IMR-90 (cell line): Measurements from ENCODE around the gene USH2A. TPM values are rescaled to one million over a fixed set of nuclear protein-coding genes. Genes with fewer than 3 reads are reported as not detected.

Source experiments
- ATAC-seq: fragments of 200-7000 bp; cut with Tn5 transposase; 2 replicates; pipeline ENCODE4 v1.9.1; 2020; ENCODE audit warnings: low read depth, mild to moderate bottlenecking, moderate library complexity
- BruUV-seq: library from RNA; stranded (reverse); fragments of 400-500 nt; replicated peaks from 2 replicates; lab custom pipeline; 2021; lab: Mats Ljungman, UMichigan
- CTCF ChIA-PET: fragments of 300-600 bp; formaldehyde crosslinking; extraction: SDS; loops from one replicate; lab custom pipeline; 2021; ENCODE audit warnings: antibody characterized with exemption; lab: Yijun Ruan, JAX
- POLR2A ChIA-PET: fragments of 300-600 bp; sonication (Branson Sonifier 250); formaldehyde crosslinking; loops from one replicate; lab custom pipeline; 2022; ENCODE audit warnings: antibody characterized with exemption; ENCODE audit not compliant: unreplicated experiment; lab: Charles Lee
- DNase-seq: peaks from one replicate; pipeline ENCODE4 v3.0.0; 2013
- H2AFZ ChIP-seq: replicated peaks from 2 replicates; pipeline ENCODE3; 2013; ENCODE audit warnings: low read length, mild to moderate bottlenecking; ENCODE audit not compliant: poor library complexity
- H2AK5ac ChIP-seq: 2 replicates; pipeline ENCODE4 v1.6.1; 2013; ENCODE audit warnings: low read depth, low read length, inconsistent platforms
- H2AK9ac ChIP-seq: replicated peaks from 2 replicates; pipeline ENCODE3; 2013; ENCODE audit warnings: mild to moderate bottlenecking, low read depth, low read length, moderate library complexity; ENCODE audit not compliant: poor library complexity
- H2BK120ac ChIP-seq: 2 replicates; pipeline ENCODE4 v1.6.1; 2013; ENCODE audit warnings: low read depth, low read length, inconsistent platforms
- H2BK15ac ChIP-seq: 3 replicates; pipeline ENCODE4 v1.6.1; 2013; ENCODE audit warnings: low read depth, low read length, inconsistent platforms
- H2BK20ac ChIP-seq: 2 replicates; pipeline ENCODE4 v1.6.1; 2013; ENCODE audit warnings: low read depth, mild to moderate bottlenecking, inconsistent platforms, low read length, moderate library complexity
- H2BK5ac ChIP-seq: 2 replicates; pipeline ENCODE4 v1.6.1; 2013; ENCODE audit warnings: mild to moderate bottlenecking, low read depth, low read length, inconsistent platforms; ENCODE audit not compliant: poor library complexity, severe bottlenecking
- H3K14ac ChIP-seq: replicated peaks from 2 replicates; pipeline ENCODE4 v1.6.1; 2013; ENCODE audit warnings: low read depth, low read length, inconsistent platforms
- H3K18ac ChIP-seq: 2 replicates; pipeline ENCODE4 v1.6.1; 2013; ENCODE audit warnings: low read depth, low read length, control low read depth
- H3K23ac ChIP-seq: 2 replicates; pipeline ENCODE4 v1.6.1; 2013; ENCODE audit warnings: low read depth, low read length, inconsistent platforms
- H3K27ac ChIP-seq: 2 replicates; pipeline ENCODE4 v1.5.1; 2013; ENCODE audit warnings: mild to moderate bottlenecking, control low read depth, low read length; ENCODE audit not compliant: insufficient read depth
- H3K27me3 ChIP-seq: 2 replicates; pipeline ENCODE4 v1.6.1; 2013; ENCODE audit warnings: low read length; ENCODE audit not compliant: control insufficient read depth, insufficient read depth
- H3K36me3 ChIP-seq: 2 replicates; pipeline ENCODE4 v1.6.1; 2013; ENCODE audit warnings: low read length, mixed read lengths; ENCODE audit not compliant: control insufficient read depth, insufficient read depth
- H3K4ac ChIP-seq: 2 replicates; pipeline ENCODE4 v1.6.1; 2013; ENCODE audit warnings: low read depth, low read length, inconsistent platforms
- H3K4me1 ChIP-seq: 2 replicates; pipeline ENCODE4 v1.6.1; 2013; ENCODE audit warnings: low read length, mixed read lengths; ENCODE audit not compliant: control insufficient read depth, insufficient read depth
- H3K4me2 ChIP-seq: 2 replicates; pipeline ENCODE4 v1.6.1; 2013; ENCODE audit warnings: low read depth, mild to moderate bottlenecking, control low read depth, low read length, moderate library complexity
- H3K4me3 ChIP-seq: 2 replicates; pipeline ENCODE4 v1.5.1; 2013; ENCODE audit warnings: low read depth, mild to moderate bottlenecking, control low read depth, low read length, moderate library complexity; ENCODE audit not compliant: insufficient read depth
- H3K56ac ChIP-seq: 2 replicates; pipeline ENCODE4 v1.6.1; 2013; ENCODE audit warnings: low read length, inconsistent platforms; ENCODE audit not compliant: insufficient read depth; ENCODE audit errors: extremely low read depth
- H3K79me1 ChIP-seq, 2 experiments: 2 replicates each; pipeline ENCODE4 v1.6.1; 2013; ENCODE audit warnings: low read length in 2 of 2, inconsistent platforms in 1 of 2, low read depth in 1 of 2
- H3K9ac ChIP-seq: 2 replicates; pipeline ENCODE4 v1.6.1; 2013; ENCODE audit warnings: low read depth, low read length, control low read depth
- H3K9me1 ChIP-seq: 2 replicates; pipeline ENCODE4 v1.6.1; 2013; ENCODE audit warnings: low read length, inconsistent platforms; ENCODE audit not compliant: insufficient read depth
- H3K9me3 ChIP-seq: 2 replicates; pipeline ENCODE4 v1.6.1; 2013; ENCODE audit warnings: low read length; ENCODE audit not compliant: control insufficient read depth, insufficient read depth
- H4K20me1 ChIP-seq: 2 replicates; pipeline ENCODE4 v1.6.1; 2013; ENCODE audit warnings: low read length, inconsistent platforms; ENCODE audit not compliant: insufficient read depth
- H4K5ac ChIP-seq: 2 replicates; pipeline ENCODE4 v1.6.1; 2013; ENCODE audit warnings: mild to moderate bottlenecking, low read depth, low read length, control low read depth
- H4K8ac ChIP-seq, 2 experiments: 2 replicates each; pipeline ENCODE4 v1.6.1; 2013; ENCODE audit warnings: low read depth in 2 of 2, low read length in 2 of 2, control low read depth in 1 of 2, inconsistent platforms in 1 of 2
- H4K91ac ChIP-seq: 2 replicates; pipeline ENCODE4 v1.6.1; 2013; ENCODE audit warnings: low read depth, low read length, inconsistent platforms; ENCODE audit not compliant: insufficient read depth
- FOS ChIP-seq: fragments of 150-350 bp; IDR thresholded peaks from 2 replicates; pipeline ENCODE4 v1.6.1; 2016; ENCODE audit warnings: low read depth, low read length
- WGBS, 2 experiments: methylation state at CpG; one replicate each; pipeline versions ENCODE4 v1.1.5 to v1.1.7; 2013; ENCODE audit warnings: missing lambda C conversion rate in 2 of 2; ENCODE audit not compliant: insufficient read length in 1 of 2; ENCODE audit errors: extremely low coverage in 2 of 2; 5-methylcytosine and 5-hydroxymethylcytosine counted together
- dilution Hi-C: fragments of 300-500 bp; cut with HindIII; formaldehyde crosslinking; loops from one replicate; pipeline ENCODE4 v1.14.3; 2018; ENCODE audit warnings: low sequenced_read_pairs; ENCODE audit not compliant: unreplicated experiment
- in situ Hi-C: fragments of 300-500 bp; cut with MboI; formaldehyde crosslinking; loops from 3 replicates; pipeline ENCODE4 v1.14.3; 2019; ENCODE audit warnings: low sequenced_read_pairs, inconsistent platforms, mixed read lengths
- intact Hi-C: fragments of 100-400 bp; cut with micrococcal nuclease; formaldehyde crosslinking; loops from 2 replicates; pipeline ENCODE4 v1.10.0; 2022
- polyA plus RNA-seq, 3 experiments: library from polyadenylated mRNA; depleted of rRNA; stranded (reverse); fragments of >200 nt; gene quantifications; 2 replicates each; pipeline ENCODE4 v1.2.3, GENCODE V29; 2012; ENCODE audit warnings: low replicate concordance in 1 of 3
- total RNA-seq: library from RNA; depleted of rRNA; stranded (reverse); fragments of >200 nt; gene quantifications from 2 replicates; pipeline ENCODE4 v1.2.3, GENCODE V29; 2012
- TF ChIP-seq, protein P1 (sequence below): fragments of 150-350 bp; IDR thresholded peaks from 2 replicates; pipeline ENCODE4 v1.6.1; 2016; ENCODE audit warnings: low read depth, mild to moderate bottlenecking, low read length, moderate library complexity, borderline replicate concordance

Gene USH2A
- total and polyA plus RNA-seq, 2 of the 4 experiments (the other 2 are of a cell fraction) = under 0.01 to 0.02 TPM

- dilution Hi-C loops (no loop called here), in situ Hi-C loops (loop anchor here (25.0 kb wide), 1 partner anchor 892 kb away; no protein-coding TSS in a partner anchor), intact Hi-C loops (no loop called here)
- Histone ChIP-seq H2BK20ac (peak overlapping the region; percentile 67), H3K4ac (peak overlapping the region; percentile 73), H2AFZ (peak overlapping the region; percentile 88), H3K79me1 (no peaks in the 10 kb centered on the region), H3K9me3 (no peaks in the 10 kb centered on the region), H3K23ac (peak overlapping the region; percentile 19; the same call in 1 of the 2 replicates), H3K27ac (peak overlapping the region; percentile 69), H2AK9ac (peak overlapping the region; percentile 18), H3K27me3 (no peaks in the 10 kb centered on the region), H3K9me1 (peaks cover 6% of the 10 kb centered on the region; the same call in 1 of the 2 replicates), H2BK5ac (peak overlapping the region; percentile 86), H2BK15ac (peak overlapping the region; percentile 88), H2BK120ac (peak overlapping the region; percentile 93), H3K9ac (peak overlapping the region; percentile 9; the same call in 1 of the 2 replicates), H3K14ac (peak overlapping the region; percentile 85; the same call in 1 of the 2 replicates), H3K4me1 (peaks cover 6% of the 10 kb centered on the region), H3K4me2 (peak overlapping the region; percentile 87; the same call in 1 of the 2 replicates), H3K18ac (peak overlapping the region; percentile 93; the same call in 1 of the 2 replicates), H4K8ac (peak overlapping the region; percentile 46 to 89), H4K20me1 (no peaks in the 10 kb centered on the region), H4K91ac (peak overlapping the region; percentile 67), H3K56ac (peak overlapping the region; percentile 57), H3K36me3 (no peaks in the 10 kb centered on the region), H3K4me3 (no peak overlapping the region), H4K5ac (peak overlapping the region; percentile 50; the same call in 1 of the 2 replicates), H2AK5ac (0 out of 2 replicates have a peak overlapping the region, but pooled peaks have one; percentile 42)
- DNase-seq (peak; percentile 92), ATAC-seq (peak; percentile 96)
- TF ChIP-seq, protein P1, sequence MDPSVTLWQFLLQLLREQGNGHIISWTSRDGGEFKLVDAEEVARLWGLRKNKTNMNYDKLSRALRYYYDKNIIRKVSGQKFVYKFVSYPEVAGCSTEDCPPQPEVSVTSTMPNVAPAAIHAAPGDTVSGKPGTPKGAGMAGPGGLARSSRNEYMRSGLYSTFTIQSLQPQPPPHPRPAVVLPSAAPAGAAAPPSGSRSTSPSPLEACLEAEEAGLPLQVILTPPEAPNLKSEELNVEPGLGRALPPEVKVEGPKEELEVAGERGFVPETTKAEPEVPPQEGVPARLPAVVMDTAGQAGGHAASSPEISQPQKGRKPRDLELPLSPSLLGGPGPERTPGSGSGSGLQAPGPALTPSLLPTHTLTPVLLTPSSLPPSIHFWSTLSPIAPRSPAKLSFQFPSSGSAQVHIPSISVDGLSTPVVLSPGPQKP = no peak
- peak; percentile 93 for TF ChIP-seq FOS
- POLR2A ChIA-PET = no interaction called here
- WGBS, 2 experiments = 80% methylated on average over 2 of the region's 6 CpGs; no CpG with 5 or more reads in 1 of the 2 experiments
- CTCF ChIA-PET = interaction anchor here (2.2 kb wide), 1 partner anchor 135 kb away, joined by 5 read pairs; no protein-coding TSS in a partner anchor
- BruUV-seq = no TSS peak
These were observed 577.9 kb downstream of the USH2A start for GRCh38 chr1:215845234-215845891.
